GM19351 (cell line): Measurements from ENCODE around the gene KRTAP9-2.
"Not testable (repeated sequence)": the region's sequence is repeated elsewhere in the genome, so short reads cannot be mapped to it uniquely, and the experiment has no call there.

Experiments
- ATAC-seq: cut with Tn5 transposase; IDR thresholded peaks from one replicate; pipeline ENCODE4 v1.9.1; 2021; ENCODE audit warnings: mild to moderate bottlenecking, moderate library complexity; ENCODE audit not compliant: unreplicated experiment

Gene KRTAP9-2, protein sequence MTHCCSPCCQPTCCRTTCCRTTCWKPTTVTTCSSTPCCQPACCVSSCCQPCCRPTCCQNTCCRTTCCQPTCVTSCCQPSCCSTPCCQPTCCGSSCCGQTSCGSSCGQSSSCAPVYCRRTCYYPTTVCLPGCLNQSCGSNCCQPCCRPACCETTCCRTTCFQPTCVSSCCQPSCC

DNA sequence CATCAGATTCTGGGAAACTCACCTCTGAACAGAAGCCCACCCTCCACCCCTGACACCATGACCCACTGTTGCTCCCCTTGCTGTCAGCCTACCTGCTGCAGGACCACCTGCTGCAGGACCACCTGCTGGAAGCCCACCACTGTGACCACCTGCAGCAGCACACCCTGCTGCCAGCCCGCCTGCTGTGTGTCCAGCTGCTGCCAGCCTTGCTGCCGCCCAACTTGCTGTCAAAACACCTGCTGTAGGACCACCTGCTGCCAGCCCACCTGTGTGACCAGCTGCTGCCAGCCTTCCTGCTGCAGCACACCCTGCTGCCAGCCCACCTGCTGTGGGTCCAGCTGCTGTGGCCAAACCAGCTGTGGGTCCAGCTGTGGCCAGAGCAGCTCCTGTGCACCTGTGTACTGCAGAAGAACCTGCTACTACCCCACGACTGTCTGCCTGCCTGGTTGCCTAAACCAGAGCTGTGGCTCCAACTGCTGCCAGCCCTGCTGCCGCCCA lies at the start of gene KRTAP9-2:
Gene KRTAP9-2, plus strand, starts transcription at position 51 of the 498 bp plus-strand sequence. Its CDS starts 7 bp downstream, at position 58.
- ATAC-seq, result not testable (repeated sequence)

DNA sequence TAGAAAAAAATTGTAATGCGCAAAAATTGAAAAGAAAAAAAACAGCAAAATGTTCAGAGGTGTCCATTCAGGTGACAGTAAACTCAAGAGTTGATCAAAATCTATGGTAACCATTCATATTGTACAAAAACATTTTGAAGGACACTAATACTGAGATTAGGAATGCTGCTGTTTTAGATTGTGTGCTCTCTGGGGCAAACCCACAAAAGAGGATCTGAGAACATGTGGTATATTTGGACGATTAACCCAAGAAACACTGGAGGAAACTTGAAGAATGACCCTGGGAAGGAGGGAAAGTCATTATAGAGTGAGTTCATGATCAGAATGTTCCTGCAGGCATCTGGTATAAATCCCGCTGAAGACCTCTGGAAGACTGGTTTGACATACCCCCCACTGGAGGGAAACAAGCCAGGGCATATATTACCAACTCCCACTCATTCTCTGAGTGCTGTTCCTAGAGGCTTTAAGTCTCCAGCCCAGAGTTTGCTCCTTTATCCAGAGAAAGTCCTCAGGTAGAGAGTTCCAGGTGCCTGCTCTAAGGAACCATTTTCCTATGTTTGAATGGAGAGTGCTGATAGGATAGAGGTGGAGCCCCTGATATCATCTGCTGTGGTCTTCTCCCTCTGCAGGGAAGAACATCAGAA lies 49.6 kb upstream of the KRTAP9-2 start:
- no peak for ATAC-seq

DNA sequence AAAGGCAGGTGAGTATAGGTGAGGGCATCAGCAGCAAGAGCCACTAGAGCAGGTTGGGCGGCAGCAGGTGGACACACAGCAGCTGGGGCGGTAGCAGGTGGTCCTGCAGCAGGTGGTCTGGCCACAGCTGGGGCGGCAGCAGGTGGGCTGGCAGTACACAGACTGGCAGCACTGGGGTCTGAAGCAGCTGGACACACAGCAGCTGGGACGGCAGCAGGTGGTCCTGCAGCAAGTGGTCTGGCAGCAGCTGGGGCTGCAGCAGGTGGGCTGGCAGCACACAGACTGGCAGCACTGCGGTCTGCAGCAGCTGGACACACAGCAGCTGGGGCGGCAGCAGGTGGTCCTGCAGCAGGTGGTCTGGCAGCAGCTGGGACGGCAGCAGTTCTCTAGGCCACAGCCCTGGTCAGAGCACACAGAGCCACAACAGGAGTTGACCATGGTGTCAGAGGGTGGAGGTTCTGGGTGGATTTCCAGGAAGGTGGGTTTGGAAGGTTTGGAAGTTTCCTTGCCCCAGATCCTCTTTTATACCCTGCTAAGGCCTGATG lies 48.6 kb upstream of the KRTAP9-2 start, which contains the start of gene KRTAP4-2:
Gene KRTAP4-2, minus strand, starts transcription at position 495 of the 545 bp plus-strand sequence. Its CDS starts 57 bp downstream, at position 438.
- ATAC-seq, result no peak

DNA sequence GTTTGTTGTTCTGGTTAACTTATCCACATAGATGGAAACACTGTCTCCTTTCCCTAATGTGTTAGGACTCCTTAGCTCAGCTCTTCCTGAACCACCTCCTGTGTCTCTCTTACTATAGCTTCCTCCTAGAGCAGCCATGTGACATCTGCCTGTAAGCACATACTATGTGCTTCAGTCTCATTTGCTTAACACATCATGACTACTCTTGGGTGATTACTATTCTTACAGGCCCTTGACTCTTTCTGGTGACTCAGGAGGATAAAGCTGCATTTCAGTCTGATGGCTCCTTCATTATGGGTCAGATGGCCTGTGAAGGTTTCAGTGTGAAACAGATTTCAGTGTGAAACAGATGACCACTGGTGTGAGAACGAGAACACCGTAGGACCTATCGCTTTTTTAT lies 48.1 kb upstream of the KRTAP9-2 start:
- ATAC-seq, result no peak

DNA sequence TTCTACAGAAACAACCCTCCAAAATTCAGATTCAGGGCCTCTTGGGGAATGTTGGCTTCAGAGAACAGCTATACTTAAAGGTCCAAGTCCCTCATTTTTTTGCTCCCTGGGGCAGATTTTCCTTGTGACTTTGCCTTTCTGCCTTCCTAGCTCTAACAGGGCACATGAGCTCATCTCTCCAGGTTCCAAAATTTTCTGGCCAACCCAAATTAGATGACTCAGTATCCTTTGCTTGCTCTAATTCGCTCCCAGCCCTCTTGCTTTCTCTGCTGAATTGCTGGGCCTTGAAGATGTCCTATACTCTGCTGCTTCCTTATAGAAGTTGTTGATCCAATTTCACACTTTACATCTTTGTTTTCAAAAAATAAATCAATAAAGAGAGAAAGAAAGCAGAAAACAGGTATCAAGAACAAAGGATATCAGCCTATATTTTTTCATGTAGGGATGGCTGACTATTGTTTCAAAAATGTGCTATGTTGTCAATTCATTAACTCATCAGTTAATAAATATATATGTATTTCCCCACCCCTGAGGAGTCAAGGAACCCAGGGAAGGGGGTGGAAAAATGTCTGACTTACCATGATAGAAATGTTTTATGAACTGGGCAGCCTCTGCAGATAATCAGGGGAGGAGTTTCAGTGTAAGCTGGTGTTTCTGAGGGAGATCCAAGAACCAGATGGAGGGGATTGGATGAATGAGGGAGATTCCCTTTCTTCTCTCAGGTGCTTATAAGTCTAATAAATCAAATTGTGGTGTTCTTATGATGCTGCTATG lies 47.4 kb upstream of the KRTAP9-2 start:
- no peak for ATAC-seq

DNA sequence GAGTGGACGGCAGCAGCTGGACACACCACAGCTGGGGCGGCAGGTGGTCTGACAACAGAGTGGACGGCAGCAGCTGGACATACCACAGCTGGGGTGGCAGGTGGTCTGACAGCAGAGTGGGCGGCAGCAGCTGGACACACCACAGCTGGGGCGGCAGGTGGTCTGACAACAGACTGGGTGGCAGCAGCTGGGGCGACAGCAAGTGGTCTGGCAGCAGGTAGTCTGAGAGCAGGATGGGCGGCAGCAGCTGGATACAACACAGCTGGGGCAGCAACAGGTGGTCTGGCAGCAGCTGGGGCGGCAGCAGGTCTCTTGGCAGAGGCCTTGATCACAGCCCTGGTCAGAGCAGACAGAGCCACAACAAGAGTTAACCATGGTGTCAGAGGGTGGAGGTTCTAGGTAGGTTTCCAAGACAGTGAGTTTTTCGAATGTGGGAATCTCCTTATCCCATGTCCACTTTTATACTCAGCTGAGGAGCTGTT lies 41.9 kb upstream of the KRTAP9-2 start, which contains the start of gene KRTAP4-1:
Gene KRTAP4-1, minus strand, starts transcription at position 432 of the 482 bp plus-strand sequence. Its CDS starts 57 bp downstream, at position 375.
- ATAC-seq, result no peak

DNA sequence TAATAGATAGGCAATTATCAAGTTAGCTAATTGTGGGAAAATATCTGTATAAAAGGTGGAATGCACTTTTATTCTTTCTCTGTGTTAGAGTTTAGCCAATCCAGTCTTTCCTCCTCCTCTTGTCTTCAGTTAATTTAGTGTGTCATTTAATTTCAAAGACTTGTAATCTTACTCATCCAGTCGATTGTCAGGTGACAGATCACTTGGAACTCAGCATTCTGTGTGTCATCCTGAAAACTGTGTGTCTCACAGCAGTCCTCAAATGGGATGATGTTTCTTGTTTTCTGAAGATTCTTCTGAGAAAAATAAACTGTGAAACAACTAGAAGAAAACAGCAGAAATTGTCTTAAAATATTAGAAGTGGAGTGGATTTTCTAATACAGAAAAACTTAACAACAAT lies 41.4 kb upstream of the KRTAP9-2 start:
- ATAC-seq, result no peak

DNA sequence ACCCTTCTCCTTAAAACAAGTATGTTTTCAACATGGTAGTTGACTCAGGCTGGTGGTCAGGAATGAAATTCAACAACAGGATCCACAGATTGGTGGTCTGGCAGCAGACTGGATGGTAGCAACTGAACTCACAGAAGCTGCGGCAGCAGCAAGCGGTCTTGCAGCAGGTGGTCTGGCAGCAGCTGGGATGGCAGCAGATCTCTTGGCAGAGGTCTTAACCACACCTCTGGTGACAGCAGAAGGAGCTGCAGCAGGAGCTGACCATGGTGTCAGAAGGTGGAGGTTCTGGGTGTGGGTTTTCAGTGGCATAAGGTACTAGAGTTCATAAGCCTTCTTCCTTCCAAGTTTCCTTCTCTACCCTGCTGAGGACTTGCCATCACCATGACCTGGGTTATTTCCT lies 39.6 kb upstream of the KRTAP9-2 start:
- ATAC-seq, result no peak

DNA sequence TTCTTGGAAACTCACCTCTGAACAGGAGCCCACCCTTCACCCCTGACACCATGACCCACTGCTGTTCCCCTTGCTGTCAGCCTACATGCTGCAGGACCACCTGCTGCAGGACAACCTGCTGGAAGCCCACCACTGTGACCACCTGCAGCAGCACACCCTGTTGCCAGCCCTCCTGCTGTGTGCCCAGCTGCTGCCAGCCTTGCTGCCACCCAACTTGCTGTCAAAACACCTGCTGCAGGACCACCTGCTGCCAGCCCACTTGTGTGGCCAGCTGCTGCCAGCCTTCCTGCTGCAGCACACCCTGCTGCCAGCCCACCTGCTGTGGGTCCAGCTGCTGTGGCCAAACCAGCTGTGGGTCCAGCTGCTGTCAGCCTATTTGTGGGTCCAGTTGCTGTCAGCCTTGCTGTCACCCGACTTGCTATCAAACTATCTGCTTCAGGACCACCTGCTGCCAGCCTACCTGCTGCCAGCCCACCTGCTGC lies 36.6 kb upstream of the KRTAP9-2 start, which contains the start of gene KRTAP9-1:
Gene KRTAP9-1, plus strand, starts transcription at position 51 of the 482 bp plus-strand sequence. Its CDS starts 0 bp downstream, at position 51.
- not testable (repeated sequence) for ATAC-seq

DNA sequence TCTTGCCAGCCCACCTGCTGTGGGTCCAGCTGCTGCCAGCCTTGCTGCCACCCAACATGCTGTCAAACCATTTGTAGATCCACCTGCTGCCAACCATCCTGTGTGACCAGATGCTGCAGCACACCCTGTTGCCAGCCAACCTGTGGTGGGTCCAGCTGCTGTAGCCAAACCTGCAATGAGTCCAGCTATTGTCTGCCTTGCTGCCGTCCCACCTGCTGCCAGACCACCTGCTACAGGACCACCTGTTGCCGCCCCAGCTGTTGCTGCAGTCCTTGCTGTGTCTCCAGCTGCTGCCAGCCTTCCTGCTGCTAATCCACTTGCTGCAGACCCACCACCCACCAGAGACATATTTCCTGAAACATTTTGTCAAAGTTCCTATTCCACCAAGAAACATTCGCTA lies 36.1 kb upstream of the KRTAP9-2 start:
- ATAC-seq, result no peak

DNA sequence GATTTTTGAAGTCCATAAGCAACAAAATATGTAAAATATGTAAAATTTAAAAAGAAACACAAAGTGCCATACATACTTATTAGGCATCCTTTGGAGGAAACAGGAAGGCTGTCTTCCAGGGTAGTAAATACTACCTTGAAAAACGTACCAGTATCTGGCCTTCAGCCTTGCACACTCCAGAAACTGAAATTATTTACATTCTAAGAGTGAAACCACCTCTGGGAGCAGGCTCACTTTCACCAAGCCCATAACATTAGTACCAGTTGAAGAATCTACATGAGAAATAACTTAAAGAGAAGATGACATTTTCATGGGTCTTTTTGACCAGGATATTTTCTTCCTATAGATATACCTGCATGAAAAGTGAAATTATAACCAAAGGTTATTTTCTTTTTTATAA lies 30.4 kb upstream of the KRTAP9-2 start:
- ATAC-seq, result no peak

DNA sequence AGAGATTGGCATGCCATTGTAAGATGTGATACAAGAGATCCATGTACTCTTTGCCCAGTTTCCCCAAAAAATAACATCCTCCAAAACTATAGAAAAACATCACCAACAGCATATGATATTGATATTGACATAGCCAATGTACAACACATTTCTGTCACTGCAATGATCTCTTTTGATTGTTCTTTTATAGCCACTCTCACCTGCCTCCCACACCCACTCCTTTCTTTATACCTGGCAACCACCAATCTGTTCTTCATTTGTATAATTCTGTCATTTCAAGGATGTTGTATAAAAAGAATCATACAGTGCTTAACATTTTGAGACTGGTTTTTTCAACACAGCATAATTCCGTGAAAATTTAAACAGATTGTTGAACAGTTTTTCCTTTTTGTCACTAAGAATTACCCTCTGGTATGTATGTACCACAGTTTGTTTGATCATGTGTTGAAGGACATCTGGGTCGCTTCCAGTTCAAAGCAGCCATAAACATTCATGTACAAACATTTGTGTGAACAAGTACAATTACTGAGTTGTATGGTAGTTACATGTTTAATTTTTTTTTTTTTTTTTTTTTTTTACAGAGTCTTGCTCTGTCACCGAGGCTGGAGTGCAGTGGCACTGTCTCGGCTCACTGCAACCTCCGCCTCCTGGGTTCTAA lies 26.9 kb upstream of the KRTAP9-2 start:
- no peak for ATAC-seq

DNA sequence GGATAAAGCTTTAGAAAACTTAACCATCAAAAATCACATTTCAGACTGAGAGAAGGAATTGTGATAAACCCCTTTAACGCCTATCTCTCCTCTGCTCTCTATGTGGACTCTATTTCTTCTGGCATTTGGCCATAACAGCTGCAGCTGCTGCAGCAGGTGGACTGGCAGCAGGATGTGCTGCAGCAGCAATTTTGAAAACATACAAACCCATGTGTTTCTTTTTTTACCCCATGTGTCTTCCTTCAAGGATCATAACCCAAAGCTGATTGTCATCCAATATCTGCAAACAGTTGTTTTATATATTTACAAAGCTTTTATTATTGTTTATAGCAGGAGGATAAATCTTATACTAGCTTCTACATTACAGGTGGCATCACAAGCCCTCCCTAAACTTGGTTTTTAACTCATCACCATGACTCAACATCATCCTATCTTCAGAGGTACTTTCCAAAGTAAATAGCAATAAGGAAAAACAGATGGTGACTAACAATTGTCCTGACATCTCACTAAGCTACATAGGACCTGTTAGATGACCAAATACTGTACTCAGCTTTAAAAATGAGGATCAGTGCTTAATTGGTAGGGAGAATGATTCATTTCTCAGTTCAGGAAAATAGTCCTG lies 14.5 kb upstream of the KRTAP9-2 start:
- ATAC-seq, result no peak

DNA sequence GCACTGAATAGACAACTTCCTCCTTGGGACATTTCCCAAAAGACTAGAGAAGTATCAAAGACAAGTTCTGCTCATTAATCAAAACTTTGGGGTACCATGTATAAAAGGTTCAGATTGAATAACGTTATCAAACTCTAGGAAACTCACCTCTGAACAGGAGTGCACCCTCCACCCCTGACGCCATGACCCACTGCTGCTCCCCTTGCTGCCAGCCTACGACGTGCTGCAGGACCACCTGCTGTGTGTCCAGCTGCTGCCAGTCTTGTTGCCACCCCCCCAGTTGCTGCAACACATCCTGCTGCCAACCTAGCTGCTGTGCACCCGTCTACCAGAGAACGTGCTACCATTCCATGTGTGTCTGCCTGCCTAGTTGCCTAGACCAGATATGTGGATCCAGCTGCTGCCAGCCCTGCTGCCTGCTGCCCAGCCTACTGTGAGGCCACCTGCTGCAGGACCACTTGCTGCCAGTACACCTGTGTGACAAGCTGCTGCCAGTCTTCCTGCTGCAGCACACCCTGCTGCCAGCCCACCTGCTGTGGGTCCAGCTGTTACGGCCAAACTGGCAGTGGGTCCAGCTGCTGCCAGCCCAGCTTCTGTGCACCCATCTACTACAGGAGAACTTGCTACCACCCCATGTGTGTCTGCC lies 13.8 kb upstream of the KRTAP9-2 start:
- no peak for ATAC-seq

DNA sequence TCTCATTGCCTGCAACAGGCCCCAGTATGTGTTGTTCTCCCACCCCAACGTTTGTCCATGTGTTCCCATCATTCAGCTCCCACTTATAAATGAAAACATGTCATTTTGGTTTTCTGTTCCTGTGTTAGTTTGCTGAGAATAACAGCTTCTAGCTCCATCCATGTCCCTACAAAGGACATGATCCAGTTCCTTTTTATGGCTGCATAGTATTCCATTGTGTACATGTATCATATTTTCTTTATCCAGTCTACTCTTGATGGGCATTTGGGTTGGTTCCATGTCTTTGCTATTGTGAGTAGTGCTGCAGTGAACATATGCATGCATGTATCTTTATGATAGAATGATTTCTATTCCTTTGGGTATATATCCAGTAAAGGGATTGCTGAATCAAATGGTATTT lies 10.8 kb upstream of the KRTAP9-2 start:
- ATAC-seq, result no peak

DNA sequence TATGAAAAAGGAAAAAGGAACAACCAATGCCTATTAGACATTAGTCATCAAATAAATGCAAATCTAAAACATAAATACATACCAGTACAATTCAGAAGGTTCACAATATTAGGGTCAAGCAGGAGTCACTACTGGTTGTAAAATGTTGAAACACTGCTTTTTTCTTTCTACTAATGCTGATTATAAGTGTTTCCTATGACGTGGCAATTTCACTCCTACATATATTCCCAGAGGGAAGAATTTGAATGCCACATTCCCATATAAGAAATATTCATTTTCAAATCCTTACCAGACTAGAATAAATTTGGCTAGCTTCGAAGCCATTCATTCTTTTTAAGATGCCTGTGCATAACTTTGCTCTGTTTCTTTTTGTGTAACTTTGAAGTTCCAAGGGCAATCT lies 2.6 kb upstream of the KRTAP9-2 start:
- no peak for ATAC-seq

DNA sequence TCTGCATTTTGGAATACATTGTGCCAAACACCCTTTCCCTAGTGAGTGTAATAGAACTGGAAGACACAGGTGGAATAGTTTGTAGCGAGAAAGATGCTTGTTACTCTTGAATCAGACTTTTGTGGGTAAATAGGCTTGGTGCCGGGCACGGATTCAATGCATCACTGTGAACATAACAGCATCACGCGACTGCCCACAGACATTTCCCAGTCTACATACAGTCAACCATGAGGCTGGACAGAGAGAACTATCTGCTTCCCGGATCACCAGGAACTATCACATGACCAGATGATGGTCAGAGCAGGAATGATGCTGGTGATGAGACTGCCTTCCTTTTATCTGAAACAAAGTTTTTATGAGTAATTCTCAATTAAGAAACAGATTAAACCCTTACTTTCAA lies 397 bp upstream of the KRTAP9-2 start:
- no peak for ATAC-seq

DNA sequence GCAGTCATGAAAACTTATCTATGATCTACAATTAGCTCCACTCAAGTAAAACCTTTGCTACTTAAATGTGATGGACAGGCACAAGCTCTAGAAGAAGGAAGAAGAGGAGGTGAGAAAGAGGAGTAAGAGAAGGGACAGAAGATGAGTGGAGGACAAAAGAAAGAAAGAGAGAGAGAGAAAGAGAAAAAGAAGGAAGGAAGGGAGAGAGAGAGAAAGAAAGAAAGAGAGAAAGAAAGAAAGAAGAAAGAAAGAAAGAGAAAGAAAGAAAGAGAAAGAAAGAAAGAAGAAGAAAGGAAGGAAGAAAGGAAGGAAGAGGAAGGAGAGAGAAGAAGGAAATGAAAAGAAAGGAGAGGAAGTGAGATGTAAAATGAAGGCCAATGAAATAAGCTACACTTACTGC lies 3.6 kb downstream of the KRTAP9-2 start:
- ATAC-seq, result no peak

DNA sequence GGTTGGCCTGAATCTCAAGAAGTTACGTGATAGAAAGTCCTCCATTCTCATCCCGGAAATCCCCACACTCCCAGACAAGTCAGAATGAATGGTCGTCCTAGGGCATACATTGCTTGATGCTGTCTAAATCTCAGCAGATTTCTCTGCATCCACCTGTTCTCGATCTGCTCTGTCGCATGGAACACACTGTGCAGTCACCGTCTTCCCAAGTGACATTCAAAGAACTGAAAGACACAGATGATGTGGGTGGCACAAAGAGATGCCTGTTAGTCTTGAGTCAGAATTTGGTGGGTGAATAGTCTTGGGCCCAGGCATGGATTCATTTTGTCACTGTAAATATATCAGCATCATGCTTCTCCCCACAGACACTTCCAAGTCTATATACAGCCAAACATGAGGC lies 5.3 kb downstream of the KRTAP9-2 start:
- ATAC-seq, result no peak
